ENCODE results near the gene HNRNPCL1. TPM values are rescaled to one million over a fixed set of nuclear protein-coding genes. Genes with fewer than 3 reads are reported as not detected.
"Not testable (repeated sequence)": the region's sequence is repeated elsewhere in the genome, so short reads cannot be mapped to it uniquely, and the experiment has no call there.

HNRNPCL1 gene
- polyA plus RNA-seq (2011; rRNA removed), result not detected in 2 replicates
- not detected in 2 replicates for polyA minus RNA-seq (2011; rRNA and poly(A)+ RNA removed)

DNA sequence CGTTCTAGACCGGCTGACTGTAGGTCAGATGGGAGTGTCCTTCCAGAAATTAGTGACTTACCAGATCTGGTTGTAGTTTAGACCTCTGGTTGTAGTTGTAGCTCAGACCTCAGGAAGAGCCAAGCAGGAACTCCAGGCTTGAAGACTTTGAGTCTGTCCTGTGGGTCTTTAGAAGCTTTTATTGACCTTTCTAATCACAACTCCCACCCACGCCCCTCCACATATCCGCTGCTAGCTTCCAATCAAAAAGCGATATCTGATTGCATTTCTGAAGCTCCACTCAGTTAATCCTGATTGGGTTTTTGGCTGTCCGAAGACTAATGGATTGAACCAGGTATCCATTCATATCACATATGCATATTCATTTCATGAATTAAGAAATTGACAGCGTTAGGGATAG, at the start of gene HNRNPCL1:
TSS of gene HNRNPCL1 (minus strand) at position 101 of the 400 bp plus-strand sequence. CDS start 431 bp downstream, outside the sequence.
- H3K4me3 ChIP-seq (ENCODE audit: low read depth, low read length); H3K27me3 ChIP-seq (ENCODE audit: control insufficient read depth, insufficient read depth, low read length); DNase-seq (ENCODE audit: low read depth, low spot score); CTCF ChIA-PET; H3K27ac ChIP-seq (ENCODE audit: low read depth, low read length); POLR2A ChIA-PET: not testable (repeated sequence)
- H3K9me3 ChIP-seq (ENCODE audit: control insufficient read depth, insufficient read depth, low read length), result peaks cover 11% of the 10 kb centered on the region

DNA sequence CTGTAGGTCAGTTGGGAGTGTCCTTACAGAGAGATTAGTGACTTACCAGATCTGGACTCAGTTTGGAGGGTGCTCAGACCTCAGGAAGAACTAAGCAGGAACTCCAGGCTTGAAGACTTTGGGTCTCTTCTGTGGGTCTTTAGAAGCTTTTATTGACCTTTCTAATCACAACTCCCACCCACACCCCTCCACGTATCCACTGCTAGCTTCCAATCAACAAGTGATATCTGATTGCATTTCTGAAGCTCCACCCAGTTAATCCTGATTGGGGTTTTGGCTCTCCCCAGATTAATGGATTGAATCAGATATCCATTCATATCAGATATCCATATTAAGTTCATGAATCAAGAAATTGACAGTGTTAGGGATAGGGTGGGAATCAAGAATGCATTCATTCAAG, 49.6 kb upstream of the HNRNPCL1 start, which contains the start of gene PRAMEF10:
TSS of gene PRAMEF10 (minus strand) at position 101 of the 400 bp plus-strand sequence. CDS start 2,423 bp downstream, outside the sequence.
- H3K27me3 ChIP-seq (ENCODE audit: control insufficient read depth, insufficient read depth, low read length); CTCF ChIA-PET; H3K4me3 ChIP-seq (ENCODE audit: low read depth, low read length); H3K27ac ChIP-seq (ENCODE audit: low read depth, low read length); H3K9me3 ChIP-seq (ENCODE audit: control insufficient read depth, insufficient read depth, low read length); DNase-seq (ENCODE audit: low read depth, low spot score); POLR2A ChIA-PET: not testable (repeated sequence)

DNA sequence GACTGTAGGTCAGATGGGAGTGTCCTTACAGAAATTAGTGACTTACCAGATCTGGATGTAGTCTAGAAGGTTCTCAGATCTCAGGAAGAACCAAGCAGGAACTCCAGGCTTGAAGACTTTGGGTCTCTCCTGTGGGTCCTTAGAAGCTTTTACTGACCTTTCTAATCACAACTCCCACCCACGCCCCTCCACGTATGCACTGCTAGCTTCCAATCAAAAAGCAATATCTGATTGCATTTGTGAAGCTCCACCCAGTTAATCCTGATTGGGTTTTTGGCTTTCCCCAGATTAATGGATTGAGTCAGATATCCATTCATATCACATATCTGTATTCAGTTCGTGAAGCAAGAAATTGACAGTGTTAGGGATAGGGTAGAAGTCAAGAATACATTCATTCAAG, 37.6 kb upstream of the HNRNPCL1 start, which contains the start of gene PRAMEF4:
TSS of gene PRAMEF4 (minus strand) at position 101 of the 400 bp plus-strand sequence. CDS start 2,807 bp downstream, outside the sequence.
- H3K27ac ChIP-seq (ENCODE audit: low read depth, low read length); H3K4me3 ChIP-seq (ENCODE audit: low read depth, low read length); H3K27me3 ChIP-seq (ENCODE audit: control insufficient read depth, insufficient read depth, low read length); DNase-seq (ENCODE audit: low read depth, low spot score); H3K9me3 ChIP-seq (ENCODE audit: control insufficient read depth, insufficient read depth, low read length); POLR2A ChIA-PET; CTCF ChIA-PET: not testable (repeated sequence)

DNA sequence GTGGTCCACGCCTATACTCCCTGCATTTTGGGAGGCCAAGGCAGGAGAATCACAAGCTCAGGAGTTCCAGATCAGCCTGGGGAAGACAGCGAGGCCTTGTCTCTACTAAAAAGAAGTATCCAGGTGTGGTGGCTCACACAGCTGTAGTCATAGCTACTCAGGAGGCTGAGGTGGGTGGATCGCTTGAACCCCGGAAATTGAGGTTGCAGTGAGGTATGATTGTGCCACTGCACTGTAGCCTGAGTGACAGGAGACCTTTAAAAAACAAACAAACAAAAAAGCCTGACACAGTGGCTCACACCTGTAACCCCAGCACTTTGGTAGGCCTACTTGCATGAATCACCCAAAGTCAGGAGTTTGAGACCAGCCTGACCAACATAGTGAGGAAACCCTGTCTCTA, 29.9 kb upstream of the HNRNPCL1 start:
- H3K27ac ChIP-seq (ENCODE audit: low read depth, low read length); DNase-seq (ENCODE audit: low read depth, low spot score); H3K4me3 ChIP-seq (ENCODE audit: low read depth, low read length); H3K9me3 ChIP-seq (ENCODE audit: control insufficient read depth, insufficient read depth, low read length); POLR2A ChIA-PET; CTCF ChIA-PET; H3K27me3 ChIP-seq (ENCODE audit: control insufficient read depth, insufficient read depth, low read length): not testable (repeated sequence)

DNA sequence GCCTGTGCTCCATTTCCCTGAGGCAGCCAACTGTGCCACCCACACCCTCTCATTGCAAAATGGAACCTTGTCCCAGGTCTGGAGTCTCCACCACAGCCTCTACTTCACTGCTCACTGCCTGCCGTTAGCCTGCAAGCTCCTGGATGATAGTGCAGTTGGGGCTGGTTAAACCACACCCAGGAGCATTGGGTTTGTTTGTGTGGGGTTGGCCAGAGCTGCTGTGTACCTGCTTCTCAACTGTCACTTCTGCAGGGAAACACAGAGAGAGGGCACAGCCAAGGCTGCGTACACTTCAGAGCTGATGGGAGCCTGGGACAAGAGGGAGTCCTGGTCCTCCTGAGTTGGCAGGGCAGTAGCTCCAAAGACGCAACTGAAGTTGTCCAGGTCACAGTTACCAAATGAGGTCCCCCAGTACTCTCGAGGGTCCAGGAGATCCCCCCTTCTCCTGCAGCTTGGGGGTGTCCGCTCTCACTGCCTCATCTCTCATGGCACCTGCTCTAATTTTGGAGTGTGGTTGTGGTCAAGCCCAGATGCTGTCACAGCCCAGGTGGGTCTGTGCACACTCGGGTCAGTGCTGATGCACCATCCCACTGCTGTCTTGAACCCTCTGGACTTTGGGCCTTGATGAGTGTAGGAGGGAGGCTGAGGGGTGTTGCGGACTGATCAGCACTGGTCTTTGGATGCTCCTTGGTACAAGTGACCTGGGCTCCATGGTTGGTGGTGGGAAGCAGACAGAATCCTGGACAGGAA, 14.8 kb upstream of the HNRNPCL1 start:
- H3K27ac ChIP-seq (ENCODE audit: low read depth, low read length); POLR2A ChIA-PET; CTCF ChIA-PET; H3K4me3 ChIP-seq (ENCODE audit: low read depth, low read length); H3K27me3 ChIP-seq (ENCODE audit: control insufficient read depth, insufficient read depth, low read length); DNase-seq (ENCODE audit: low read depth, low spot score): not testable (repeated sequence)
- H3K9me3 ChIP-seq (ENCODE audit: control insufficient read depth, insufficient read depth, low read length), result peaks cover 12% of the 10 kb centered on the region

DNA sequence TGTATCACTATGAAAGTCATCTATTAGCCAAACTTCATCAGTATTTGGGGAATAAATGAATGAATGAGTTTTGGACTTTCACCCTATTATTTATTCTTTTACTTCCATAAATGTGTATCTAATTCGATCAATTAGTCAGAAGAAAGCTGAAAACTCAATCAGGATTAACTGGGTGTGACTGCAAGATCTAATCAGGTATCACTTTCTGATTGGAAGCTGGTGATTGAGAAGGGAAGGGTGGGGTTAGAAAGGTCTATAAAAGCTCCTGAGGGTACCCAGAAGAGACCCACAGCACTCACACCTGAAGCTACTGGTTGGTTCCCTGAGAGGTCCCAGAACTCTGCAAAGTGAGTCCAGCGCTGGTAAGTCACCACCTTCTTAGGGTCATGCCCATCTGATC, 8.3 kb upstream of the HNRNPCL1 start, which contains the start of gene PRAMEF2:
TSS of gene PRAMEF2 (plus strand) at position 301 of the 400 bp plus-strand sequence. CDS start 1,924 bp downstream, outside the sequence.
- peaks cover 20% of the 10 kb centered on the region for H3K9me3 ChIP-seq (ENCODE audit: control insufficient read depth, insufficient read depth, low read length)
- DNase-seq (ENCODE audit: low read depth, low spot score); H3K4me3 ChIP-seq (ENCODE audit: low read depth, low read length); CTCF ChIA-PET; POLR2A ChIA-PET; H3K27me3 ChIP-seq (ENCODE audit: control insufficient read depth, insufficient read depth, low read length); H3K27ac ChIP-seq (ENCODE audit: low read depth, low read length): not testable (repeated sequence)

DNA sequence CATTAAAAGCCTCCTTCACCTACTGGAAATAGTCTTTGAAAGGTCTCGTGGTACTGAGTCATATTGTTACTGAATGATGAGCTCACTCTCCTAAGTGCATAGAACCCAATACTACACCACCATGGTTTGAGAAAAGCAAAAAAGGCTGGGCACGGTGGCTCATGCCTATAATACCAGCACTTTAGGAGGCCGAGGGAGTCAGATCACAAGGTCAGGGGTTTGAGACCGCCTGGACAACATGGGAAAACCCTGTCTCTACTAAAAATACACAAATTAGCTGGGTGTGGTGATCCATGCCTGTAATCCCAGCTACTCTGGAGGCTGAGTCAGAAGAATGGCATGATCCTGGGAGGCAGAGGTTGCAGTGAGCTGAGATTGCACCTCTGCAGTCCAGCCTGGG, 3.3 kb upstream of the HNRNPCL1 start:
- Histone ChIP-seq H3K27ac (ENCODE audit: low read depth, low read length) (no peak overlapping the region), H3K9me3 (ENCODE audit: control insufficient read depth, insufficient read depth, low read length) (peaks cover 17% of the 10 kb centered on the region), H3K4me3 (ENCODE audit: low read depth, low read length) (no peak overlapping the region), H3K27me3 (ENCODE audit: control insufficient read depth, insufficient read depth, low read length) (no peaks in the 10 kb centered on the region)
- TF ChIP-seq, protein P1, sequence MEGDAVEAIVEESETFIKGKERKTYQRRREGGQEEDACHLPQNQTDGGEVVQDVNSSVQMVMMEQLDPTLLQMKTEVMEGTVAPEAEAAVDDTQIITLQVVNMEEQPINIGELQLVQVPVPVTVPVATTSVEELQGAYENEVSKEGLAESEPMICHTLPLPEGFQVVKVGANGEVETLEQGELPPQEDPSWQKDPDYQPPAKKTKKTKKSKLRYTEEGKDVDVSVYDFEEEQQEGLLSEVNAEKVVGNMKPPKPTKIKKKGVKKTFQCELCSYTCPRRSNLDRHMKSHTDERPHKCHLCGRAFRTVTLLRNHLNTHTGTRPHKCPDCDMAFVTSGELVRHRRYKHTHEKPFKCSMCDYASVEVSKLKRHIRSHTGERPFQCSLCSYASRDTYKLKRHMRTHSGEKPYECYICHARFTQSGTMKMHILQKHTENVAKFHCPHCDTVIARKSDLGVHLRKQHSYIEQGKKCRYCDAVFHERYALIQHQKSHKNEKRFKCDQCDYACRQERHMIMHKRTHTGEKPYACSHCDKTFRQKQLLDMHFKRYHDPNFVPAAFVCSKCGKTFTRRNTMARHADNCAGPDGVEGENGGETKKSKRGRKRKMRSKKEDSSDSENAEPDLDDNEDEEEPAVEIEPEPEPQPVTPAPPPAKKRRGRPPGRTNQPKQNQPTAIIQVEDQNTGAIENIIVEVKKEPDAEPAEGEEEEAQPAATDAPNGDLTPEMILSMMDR (IDR thresholded peaks at IDR 0.05; ENCODE audit: low read depth, low read length), result no peak
- POLR2A ChIA-PET, result no interaction called here
- DNase-seq (ENCODE audit: low read depth, low spot score), result no peak
- CTCF ChIA-PET, result no interaction called here

DNA sequence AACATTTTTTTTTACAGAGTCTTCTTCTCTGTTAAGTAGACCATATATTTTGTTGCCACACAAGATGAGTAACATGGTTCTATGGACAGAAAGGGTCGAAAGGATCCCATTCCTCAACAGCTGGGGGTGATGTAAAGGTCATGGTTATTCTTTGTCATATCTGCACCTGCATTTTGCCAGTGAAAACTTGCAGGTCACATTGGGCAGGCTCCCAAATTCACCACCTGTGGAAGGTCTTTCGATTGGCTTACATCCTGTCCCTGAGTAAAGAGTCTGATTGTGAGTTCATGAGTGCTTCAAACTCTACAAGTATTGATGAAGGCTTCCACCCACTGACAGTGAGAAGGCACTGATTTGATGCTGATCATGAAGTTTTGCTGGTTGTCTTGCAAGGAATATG, 15.3 kb downstream of the HNRNPCL1 start:
- H3K9me3 ChIP-seq (ENCODE audit: control insufficient read depth, insufficient read depth, low read length); H3K27ac ChIP-seq (ENCODE audit: low read depth, low read length); CTCF ChIA-PET; H3K27me3 ChIP-seq (ENCODE audit: control insufficient read depth, insufficient read depth, low read length); H3K4me3 ChIP-seq (ENCODE audit: low read depth, low read length); DNase-seq (ENCODE audit: low read depth, low spot score); POLR2A ChIA-PET: not testable (repeated sequence)

DNA sequence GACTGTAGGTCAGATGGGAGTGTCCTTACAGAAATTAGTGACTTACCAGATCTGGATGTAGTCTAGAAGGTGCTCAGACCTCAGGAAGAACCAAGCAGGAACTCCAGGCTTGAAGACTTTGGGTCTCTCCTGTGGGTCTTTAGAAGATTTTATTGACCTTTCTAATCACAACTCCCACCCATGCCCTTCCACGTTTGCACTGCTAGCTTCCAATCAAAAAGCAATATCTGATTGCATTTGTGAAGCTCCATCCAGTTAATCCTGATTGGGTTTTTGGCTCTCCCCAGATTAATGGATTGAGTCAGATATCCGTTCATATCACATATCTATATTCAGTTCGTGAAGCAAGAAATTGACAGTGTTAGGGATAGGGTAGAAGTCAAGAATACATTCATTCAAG, 17.2 kb downstream of the HNRNPCL1 start, which contains the start of gene PRAMEF11:
TSS of gene PRAMEF11 (minus strand) at position 101 of the 400 bp plus-strand sequence. CDS start 2,621 bp downstream, outside the sequence.
- H3K27ac ChIP-seq (ENCODE audit: low read depth, low read length); DNase-seq (ENCODE audit: low read depth, low spot score); H3K27me3 ChIP-seq (ENCODE audit: control insufficient read depth, insufficient read depth, low read length); CTCF ChIA-PET; H3K4me3 ChIP-seq (ENCODE audit: low read depth, low read length); POLR2A ChIA-PET: not testable (repeated sequence)
- H3K9me3 ChIP-seq (ENCODE audit: control insufficient read depth, insufficient read depth, low read length), result peaks cover 12% of the 10 kb centered on the region

DNA sequence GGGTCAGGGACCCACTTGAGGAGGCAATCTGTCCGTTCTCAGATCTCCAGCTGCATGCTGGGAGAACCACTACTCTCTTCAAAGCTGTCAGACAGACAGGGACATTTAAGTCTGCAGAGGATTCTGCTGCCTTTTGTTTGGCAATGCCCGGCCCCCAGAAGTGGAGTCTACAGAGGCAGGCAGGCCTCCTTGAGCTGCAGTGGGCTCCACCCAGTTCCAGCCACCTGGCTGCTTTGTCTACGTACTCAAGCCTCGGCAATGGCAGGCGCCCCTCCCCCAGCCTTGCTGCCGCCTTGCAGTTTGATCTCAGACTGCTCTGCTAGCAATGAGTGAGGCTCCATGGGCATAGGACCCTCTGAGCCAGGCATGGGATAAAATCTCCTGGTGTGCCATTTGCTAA, 29.5 kb downstream of the HNRNPCL1 start:
- H3K27ac ChIP-seq (ENCODE audit: low read depth, low read length); CTCF ChIA-PET; H3K9me3 ChIP-seq (ENCODE audit: control insufficient read depth, insufficient read depth, low read length); H3K4me3 ChIP-seq (ENCODE audit: low read depth, low read length); H3K27me3 ChIP-seq (ENCODE audit: control insufficient read depth, insufficient read depth, low read length); POLR2A ChIA-PET; DNase-seq (ENCODE audit: low read depth, low spot score): not testable (repeated sequence)
